Measurements from ENCODE around the gene GATA6.
A peak's percentile ranks its signal among the peaks of the same experiment; 100 is the strongest.
"Not testable (repeated sequence)": the region's sequence is repeated elsewhere in the genome, so short reads cannot be mapped to it uniquely, and the experiment has no call there.

GATA6 gene

DNA sequence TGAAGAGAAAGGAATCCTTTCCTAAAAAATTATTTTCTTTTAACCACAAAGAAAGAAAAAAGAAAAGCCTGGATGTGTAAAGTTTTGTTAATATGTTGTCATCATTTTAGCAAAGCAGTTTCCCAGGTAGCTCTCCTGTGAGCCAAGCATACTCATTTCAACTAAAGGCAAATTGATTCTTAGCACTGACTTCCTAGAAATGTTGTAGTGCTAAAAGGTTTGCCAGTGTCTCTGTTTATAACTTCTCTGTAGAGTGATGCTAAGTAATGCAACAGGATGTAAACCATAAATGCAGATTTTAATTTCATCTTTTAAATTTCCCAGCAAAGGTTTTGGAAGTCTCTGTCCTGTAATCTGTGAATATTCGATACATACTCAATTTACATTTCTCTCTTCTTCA is 10.2 kb downstream of the GATA6 start:
- no peak overlapping the region for H3K4me3 ChIP-seq (replicated peaks in 1 of 2; ENCODE audit: low read depth in 2 of 2, low read length in 2 of 2)
- TF ChIP-seq, protein P1, sequence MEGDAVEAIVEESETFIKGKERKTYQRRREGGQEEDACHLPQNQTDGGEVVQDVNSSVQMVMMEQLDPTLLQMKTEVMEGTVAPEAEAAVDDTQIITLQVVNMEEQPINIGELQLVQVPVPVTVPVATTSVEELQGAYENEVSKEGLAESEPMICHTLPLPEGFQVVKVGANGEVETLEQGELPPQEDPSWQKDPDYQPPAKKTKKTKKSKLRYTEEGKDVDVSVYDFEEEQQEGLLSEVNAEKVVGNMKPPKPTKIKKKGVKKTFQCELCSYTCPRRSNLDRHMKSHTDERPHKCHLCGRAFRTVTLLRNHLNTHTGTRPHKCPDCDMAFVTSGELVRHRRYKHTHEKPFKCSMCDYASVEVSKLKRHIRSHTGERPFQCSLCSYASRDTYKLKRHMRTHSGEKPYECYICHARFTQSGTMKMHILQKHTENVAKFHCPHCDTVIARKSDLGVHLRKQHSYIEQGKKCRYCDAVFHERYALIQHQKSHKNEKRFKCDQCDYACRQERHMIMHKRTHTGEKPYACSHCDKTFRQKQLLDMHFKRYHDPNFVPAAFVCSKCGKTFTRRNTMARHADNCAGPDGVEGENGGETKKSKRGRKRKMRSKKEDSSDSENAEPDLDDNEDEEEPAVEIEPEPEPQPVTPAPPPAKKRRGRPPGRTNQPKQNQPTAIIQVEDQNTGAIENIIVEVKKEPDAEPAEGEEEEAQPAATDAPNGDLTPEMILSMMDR (IDR thresholded peaks at IDR 0.05; ENCODE audit: low read depth, low read length): no peak
- peak in 1 of 2 donors; percentile 13 for DNase-seq (ENCODE audit: low read depth in 2 of 2)

DNA sequence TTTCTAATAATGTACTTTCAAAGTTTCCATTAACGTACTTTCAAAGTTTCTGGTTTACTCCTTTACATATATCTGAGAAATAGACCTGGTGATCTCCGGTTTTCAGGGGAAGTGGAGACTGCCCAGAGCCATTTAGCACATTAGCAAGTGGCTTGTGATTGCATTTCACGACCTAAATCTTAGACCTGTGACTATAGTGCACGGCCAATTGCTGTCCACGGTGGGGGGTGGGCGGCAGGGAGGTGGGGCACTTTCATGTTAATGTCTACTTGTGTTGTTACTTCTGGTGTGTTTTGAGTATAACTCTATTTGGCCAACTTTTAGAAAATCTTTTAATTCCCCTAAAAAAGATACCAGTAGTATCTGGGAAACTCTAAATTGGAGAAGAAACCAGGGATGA is 11.3 kb downstream of the GATA6 start:
- peak in 1 of 2 donors; percentile 27 for DNase-seq (ENCODE audit: low read depth in 2 of 2)
- H3K4me3 ChIP-seq (replicated peaks in 1 of 2; ENCODE audit: low read depth in 2 of 2, low read length in 2 of 2): no peak overlapping the region
- TF ChIP-seq, protein P1 (IDR thresholded peaks at IDR 0.05; ENCODE audit: low read depth, low read length): no peak

DNA sequence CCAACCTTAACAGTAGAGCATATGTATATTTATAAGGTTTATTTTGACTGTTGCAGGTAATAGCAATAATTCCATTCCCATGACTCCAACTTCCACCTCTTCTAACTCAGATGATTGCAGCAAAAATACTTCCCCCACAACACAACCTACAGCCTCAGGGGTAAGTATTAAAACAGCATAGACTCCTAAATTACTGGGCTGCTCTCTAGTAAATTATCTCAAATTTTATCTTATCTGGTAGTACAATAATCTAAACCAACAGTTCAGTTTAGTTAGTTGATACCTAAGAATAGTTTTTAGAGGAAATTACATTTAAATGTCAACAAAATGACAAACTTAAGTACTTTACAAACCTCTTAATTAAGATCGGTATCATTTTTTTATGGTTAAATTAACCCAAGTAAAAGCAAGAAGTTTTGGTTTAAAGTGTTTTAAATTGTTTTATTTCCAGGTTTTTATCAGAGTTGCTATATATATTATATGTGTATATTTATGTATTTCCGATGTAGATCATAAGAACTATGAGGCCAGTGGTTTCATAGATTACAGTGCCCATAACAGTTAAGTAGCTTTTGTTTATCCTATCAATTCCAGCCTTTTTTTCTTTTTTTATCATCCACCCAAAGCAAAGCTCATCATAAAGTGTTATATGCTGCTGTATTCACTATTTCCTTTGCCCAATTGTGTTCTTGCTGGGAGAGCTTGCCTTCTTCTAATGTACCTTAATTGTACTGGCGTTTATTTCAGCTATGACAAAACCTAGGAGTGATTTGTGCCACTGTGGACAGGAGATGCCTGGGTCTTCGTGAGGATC is 13.7 kb downstream of the GATA6 start:
- TF ChIP-seq, protein P1 (IDR thresholded peaks at IDR 0.05; ENCODE audit: low read depth, low read length): no peak
- peak in 1 of 2 donors; percentile 23 for DNase-seq (ENCODE audit: low read depth in 2 of 2)
- H3K4me3 ChIP-seq (replicated peaks in 1 of 2; ENCODE audit: low read depth in 2 of 2, low read length in 2 of 2): no peak overlapping the region

DNA sequence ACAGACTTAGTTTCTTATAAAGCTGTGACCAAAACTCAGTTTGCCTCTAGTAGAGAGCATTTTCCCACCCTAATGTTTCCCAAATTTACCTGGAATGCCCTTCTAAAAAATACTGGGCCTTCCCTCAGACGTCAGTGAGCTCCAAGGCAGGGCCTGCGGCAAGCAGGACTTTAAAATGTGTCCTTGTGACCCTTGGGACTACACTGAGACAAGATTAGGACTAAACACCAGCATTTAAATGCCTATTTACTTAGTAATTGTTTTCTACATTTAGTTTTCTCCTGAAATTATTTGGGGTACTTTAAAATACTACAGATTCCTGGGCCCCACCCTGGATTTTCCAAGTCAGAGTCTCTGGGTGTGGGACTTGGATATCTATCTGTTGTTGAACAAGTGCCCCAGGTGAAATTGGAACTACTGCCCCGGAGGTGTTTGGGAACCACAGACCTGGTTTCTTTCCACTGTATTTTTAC is 14.3 kb downstream of the GATA6 start:
- DNase-seq (ENCODE audit: low read depth in 2 of 2): no peak

DNA sequence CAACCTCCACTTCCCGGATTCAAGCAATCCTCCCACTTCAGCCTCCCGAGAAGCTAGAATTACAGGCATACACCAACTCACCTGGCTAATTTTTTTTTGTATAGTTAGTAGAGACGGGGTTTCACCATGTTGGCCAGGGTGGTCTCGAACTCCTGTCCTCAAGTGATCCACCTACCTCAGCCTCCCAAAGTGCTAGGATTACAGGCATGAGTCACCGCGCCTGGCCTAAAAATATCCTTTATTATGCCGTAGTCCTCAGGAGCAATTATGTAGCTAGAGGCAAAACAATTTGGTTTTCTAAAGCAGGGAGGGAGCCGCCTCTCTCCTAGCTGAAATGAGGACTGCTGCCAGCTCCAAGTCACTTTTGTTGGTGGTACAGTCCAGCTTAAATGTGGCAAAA is 15.2 kb downstream of the GATA6 start:
- not testable (repeated sequence) for DNase-seq (ENCODE audit: low read depth in 2 of 2); H3K4me3 ChIP-seq (replicated peaks in 1 of 2; ENCODE audit: low read depth in 2 of 2, low read length in 2 of 2)

More for the DNA sequence above, 14.3 kb downstream of the GATA6 start:
- TF ChIP-seq, protein P1 (IDR thresholded peaks at IDR 0.05; ENCODE audit: low read depth, low read length): no peak
- no peak overlapping the region for H3K4me3 ChIP-seq (replicated peaks in 1 of 2; ENCODE audit: low read depth in 2 of 2, low read length in 2 of 2)

DNA sequence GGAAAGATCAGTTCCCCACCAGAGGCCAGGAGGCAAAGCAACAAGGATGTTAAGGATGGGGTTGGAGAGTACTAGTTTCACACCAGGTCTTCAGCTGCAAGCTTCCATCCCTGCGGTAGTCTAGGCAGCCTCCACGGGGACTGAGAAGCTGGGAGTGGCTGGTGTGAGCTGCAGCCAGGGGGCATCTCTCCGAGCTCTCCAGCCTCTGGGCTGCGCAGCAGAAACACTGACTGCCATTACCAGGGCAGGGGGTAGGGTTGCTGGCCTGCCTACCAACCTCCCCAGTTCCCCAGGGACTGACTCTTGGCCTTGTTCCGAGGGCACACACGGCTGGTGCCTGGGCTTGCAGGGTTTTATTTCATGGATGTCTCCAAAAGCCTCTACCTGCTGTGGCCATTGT is 15.9 kb downstream of the GATA6 start:
- TF ChIP-seq, protein P1 (IDR thresholded peaks at IDR 0.05; ENCODE audit: low read depth, low read length): no peak
- peak in 1 of 2 donors; percentile 59 for DNase-seq (ENCODE audit: low read depth in 2 of 2)
- H3K4me3 ChIP-seq (replicated peaks in 1 of 2; ENCODE audit: low read depth in 2 of 2, low read length in 2 of 2): no peak overlapping the region

DNA sequence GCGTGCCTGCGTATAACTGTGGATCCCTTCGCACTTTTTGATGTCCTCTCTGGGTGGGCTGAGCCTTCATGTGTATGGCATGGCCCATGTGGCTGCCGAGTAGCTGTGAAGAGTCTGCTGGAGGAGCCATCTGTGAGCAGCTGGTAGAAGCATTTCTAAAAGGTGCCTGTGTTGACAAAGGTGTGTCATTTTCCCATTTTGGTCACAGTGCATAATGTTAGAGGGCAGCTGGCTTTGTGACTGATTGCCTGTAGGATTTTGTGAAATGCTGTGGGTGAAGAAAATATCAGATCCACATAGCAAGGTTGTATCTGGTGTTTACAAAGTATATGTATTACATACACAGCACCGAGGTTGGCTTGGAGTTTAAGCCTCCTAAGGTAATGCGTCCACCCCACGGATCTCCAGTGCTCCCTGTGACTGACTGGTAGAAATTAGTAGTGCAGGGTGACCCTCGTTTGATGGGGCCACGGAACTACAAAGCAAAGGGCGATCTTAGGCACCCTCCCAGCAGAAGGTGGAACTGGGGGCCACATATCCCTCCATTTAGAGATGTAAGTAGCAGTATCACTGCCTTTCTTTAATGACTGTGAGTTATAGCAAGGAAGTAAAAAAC is 16.5 kb downstream of the GATA6 start:
- DNase-seq (ENCODE audit: low read depth in 2 of 2): no peak
- TF ChIP-seq, protein P1 (IDR thresholded peaks at IDR 0.05; ENCODE audit: low read depth, low read length): no peak
- no peak overlapping the region for H3K4me3 ChIP-seq (replicated peaks in 1 of 2; ENCODE audit: low read depth in 2 of 2, low read length in 2 of 2)
